GM19238 (cell line): ENCODE measurements around the gene ATP6V0C.
"Not testable (repeated sequence)": the region's sequence is repeated elsewhere in the genome, so short reads cannot be mapped to it uniquely, and the experiment has no call there.

Source experiments
- DNase-seq: peaks from one replicate; pipeline ENCODE4 v3.0.0; 2011; ENCODE audit warnings: low spot score; ENCODE audit not compliant: insufficient read length

The ATP6V0C gene

DNA sequence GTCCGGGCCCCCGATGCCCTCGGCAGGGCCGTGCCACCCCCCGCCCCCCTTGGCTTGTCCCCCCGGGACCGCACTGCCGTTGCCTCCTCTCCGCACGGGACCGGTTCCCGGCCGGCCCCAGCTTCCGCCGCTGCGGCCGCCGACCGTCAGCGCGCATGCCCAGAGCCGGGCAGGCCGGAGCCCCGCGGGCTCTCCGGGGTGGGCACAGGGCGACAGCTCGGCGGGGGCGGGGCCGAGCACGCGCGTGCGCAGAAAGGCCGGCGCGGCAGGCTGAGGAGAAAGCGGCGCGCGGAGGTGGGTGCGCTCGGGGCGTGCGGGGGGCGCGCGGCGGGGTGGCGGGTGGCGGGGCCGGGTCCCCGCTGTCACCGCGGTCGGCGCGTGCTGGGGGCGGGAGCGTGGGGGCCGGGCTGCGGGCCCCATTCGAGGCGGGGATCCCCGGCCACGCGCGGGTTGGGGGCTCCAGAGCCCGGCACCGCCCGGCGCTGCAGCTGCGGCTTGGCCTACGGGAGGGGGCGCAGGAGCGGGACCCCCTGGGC is 38.8 kb upstream of the ATP6V0C start, which contains the start of gene TBC1D24:
TBC1D24 (plus strand) TSS at position 251 of the 536 bp plus-strand sequence. CDS start 21,022 bp downstream, outside the sequence.
- DNase-seq, result peak; percentile 100

DNA sequence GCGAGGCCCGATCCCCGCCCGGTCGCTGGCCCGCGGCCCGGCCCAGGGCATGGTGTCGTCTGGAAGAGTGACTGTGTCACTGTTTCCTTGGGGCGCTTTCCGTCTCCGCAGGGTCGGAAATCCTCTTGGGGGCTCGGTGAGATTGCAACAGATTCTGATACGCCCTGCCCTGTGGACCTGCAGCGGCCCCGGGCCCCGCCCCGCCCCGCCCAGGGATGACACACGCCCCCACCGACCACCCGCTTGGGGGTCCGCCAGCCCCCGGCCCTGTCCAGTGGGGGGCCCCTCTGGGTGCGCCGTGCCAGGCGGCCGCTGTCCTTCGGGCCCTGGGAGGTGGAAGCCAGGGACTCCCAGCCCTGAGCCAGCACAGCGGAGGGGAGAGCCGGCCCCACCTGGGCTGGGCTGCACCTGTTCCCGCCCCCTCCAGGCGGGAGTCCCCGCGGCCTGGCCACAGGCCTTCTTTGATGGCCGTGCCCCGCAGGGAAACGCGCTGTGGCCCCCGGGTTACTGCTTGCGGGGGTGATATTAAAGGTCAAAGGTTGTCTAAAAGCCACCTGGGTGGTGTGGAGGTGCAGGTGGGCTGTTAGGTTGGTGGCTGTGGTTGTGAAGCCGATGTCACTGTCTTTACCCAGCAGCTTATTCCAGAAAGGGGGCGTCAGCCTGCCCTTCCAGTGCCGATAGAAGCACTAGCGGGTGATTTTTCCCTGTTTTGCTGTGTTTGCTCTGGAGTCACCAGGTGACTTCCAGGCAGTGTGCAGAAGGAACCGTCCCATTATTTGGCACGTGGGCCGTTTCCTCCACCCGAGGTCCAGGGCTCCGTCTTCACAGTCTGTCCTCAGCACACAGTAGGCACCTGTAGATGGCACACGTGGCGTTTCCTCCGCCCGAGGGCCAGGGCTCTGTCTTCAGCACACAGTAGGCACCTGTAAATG is 38.1 kb upstream of the ATP6V0C start:
- peak; percentile 49 for DNase-seq

DNA sequence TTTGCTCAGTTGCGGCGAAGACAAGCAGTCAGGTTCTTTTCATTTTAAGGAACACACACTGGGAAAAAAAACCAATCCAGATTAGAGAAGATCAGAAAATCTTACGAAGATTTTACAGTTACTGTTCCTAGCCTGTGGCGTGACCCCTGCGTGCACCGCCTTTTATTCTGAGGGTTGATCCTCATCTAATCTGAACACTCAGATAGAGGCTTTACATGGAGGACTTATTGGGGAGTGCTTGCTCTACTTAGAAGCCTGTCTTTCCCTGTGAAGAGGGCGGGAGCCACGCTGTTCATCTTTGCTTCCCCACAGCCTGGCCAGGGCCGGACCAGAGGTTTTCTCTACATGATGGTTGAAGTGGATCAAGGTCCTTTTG is 37.4 kb upstream of the ATP6V0C start:
- DNase-seq, result no peak

GRCh38 chr16:2476741-2477140 is 37.0 kb upstream of the ATP6V0C start:
- no peak for DNase-seq

DNA sequence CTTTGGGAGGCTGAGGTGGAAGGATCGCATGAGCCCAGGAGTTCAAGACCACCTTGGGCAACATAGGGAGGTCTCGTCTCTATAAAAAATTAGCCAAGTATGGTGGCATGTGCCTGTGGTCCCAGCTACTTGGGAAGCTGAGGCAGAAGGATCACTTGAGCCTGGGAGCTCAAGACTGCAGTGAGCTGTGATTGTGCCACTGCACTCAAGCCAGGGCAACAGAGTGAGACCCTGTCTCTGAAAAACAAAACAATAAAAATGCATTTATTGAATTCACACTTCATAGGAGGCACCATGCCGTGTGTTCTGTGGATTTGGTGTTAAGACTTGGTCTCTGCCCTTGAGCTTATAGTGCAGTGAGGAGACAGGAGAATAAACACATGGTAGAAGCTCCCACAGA is 36.4 kb upstream of the ATP6V0C start:
- DNase-seq, result no peak

DNA sequence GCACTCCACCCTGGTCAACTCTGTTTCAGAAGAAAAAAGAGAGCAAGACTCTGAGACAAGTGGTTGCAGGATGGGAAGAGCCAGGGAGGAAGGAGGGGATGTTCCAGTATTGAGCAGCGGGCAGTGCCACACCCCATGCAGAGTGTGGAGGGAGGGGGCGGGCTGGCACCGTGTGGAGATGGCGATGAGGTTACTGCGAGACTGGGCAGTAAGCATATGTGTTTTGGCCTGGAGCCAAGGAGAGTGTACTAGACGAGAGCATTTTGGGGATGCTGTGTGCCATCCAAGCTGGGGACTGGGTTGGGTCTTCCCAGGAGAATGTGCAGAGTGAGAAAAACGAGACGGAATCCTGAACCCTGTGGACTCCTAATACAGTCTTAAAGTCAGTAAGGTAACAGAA is 35.5 kb upstream of the ATP6V0C start:
- DNase-seq, result no peak

GRCh38 chr16:2479996-2480395 is 33.8 kb upstream of the ATP6V0C start:
- DNase-seq, result not testable (repeated sequence)

DNA sequence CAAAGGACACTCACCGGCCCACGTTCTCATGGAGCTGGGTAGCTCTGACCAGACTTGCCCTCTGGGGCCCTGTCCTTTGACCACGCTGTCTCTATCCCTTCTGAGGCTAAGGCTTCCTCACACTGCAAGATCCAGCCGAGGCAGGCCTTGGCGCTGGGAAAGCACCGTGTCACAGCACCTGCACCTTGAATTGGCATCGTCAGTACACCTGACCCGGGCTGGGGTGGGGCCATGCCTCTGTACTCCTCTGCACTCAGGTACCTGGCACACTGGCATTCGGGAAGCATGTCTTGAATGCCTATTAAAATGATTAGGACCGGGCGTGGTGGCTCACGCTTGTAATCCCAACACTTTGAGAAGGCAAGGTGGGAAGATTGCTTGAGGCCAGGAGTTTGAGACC is 32.8 kb upstream of the ATP6V0C start:
- no peak for DNase-seq

- no peak for DNase-seq
Measured at GRCh38 chr16:2481676-2482075, 32.1 kb upstream of the ATP6V0C start.

DNA sequence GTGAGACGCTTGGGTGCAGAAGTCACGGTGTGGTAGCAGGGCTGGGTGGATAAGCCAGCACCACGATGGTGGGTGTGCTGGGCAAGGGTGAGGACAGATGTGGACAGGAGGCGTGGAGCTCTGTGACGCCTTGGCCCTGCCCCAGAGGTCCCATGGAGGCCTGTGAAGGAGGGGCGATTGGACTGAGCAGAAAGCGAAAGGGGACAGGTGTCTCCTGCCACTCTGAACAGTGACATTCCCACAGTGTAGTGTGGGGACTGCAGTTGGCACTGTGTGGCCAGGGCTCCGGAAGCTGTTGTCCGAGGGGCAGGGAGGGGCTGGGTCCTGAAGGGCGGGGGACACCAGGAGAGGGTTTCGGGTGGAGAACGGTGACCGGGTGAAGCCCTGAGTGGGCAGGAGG is 31.5 kb upstream of the ATP6V0C start:
- DNase-seq, result no peak

GRCh38 chr16:2482708-2483534 is 30.8 kb upstream of the ATP6V0C start:
- DNase-seq, result no peak

GRCh38 chr16:2483939-2484897 is 29.5 kb upstream of the ATP6V0C start:
- no peak for DNase-seq

GRCh38 chr16:2484898-2485508 is 28.7 kb upstream of the ATP6V0C start:
- DNase-seq, result no peak

DNA sequence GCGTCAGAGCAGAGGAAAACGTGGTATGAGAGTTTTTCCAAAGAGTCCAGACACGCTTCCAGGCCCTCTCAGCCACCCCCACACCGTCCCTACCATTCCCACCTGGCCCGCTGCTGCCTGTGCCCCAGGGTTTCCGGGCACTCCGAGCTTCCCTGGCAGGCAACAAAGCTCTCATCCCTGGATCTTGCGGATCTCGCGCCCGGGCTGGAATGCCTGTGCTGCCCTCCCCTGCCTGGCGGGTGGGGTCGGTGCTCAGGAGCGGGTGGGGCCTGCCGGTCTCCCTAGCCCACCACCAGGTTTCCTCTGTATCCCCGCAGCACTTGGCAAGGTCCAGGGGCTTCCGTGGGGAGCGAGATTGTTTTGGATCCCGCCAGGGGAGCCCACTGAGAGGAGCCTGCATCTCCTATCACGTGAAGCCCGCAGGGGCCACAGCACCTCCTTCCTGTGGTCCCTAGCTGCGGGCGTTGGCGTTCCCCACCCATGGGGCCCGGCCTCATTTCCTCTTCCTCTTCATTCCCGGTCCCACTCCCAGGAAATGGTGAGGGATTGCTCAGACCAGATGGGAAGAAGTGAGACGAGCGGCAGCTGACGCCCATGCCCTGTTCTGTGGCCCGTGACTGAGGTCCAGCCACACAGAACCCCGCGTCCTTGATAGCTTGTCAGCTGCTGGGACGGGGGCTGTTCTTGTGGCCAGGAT is 27.8 kb upstream of the ATP6V0C start:
- DNase-seq, result no peak

GRCh38 chr16:2486645-2487516 is 26.9 kb upstream of the ATP6V0C start:
- peak; percentile 91 for DNase-seq

- DNase-seq, result no peak
Measured at GRCh38 chr16:2487517-2487842, 26.3 kb upstream of the ATP6V0C start.

- no peak for DNase-seq
Measured at GRCh38 chr16:2487903-2488531, 25.7 kb upstream of the ATP6V0C start.

DNA sequence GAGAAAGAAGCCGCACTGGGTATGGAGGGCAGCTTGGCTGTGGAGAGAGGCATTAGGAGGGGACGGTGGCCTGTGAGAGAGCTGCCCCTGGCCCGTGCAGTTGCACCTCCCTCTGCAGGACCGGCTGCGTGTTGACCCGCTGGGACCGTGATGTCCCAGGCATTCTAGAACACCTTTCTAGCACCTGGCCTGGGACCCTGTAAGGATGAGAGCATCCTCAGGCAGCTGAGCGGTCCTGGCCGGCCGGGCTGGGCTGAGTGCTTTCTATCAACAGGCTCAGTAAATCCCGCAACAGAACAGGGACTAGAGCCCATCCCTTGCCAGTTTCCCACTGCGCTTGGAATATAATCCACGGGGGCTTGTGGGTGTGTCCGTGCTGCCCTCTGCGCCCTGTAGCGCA is 24.2 kb upstream of the ATP6V0C start:
- no peak for DNase-seq
